Brain microvascular endothelial cell (primary cell): Measurements from ENCODE around the gene TCHP.
"Not testable (repeated sequence)": the region's sequence is repeated elsewhere in the genome, so short reads cannot be mapped to it uniquely, and the experiment has no call there.

Source experiments
- DNase-seq: peaks from one replicate; pipeline ENCODE4 v3.0.0-alpha.2; 2020
- H3K27ac ChIP-seq: fragments of 250-450 bp; sonication (Bioruptor Pico); 2 replicates; pipeline ENCODE4 v1.5.1; 2020; ENCODE audit warnings: mild to moderate bottlenecking, moderate library complexity
- H3K27me3 ChIP-seq: fragments of 250-450 bp; sonication (Bioruptor Pico); replicated peaks from 2 replicates; pipeline ENCODE4 v1.5.1; 2020; ENCODE audit warnings: mild to moderate bottlenecking
- H3K36me3 ChIP-seq: fragments of 250-450 bp; sonication (Bioruptor Pico); replicated peaks from 2 replicates; pipeline ENCODE4 v1.5.1; 2020; ENCODE audit warnings: mild to moderate bottlenecking
- H3K4me3 ChIP-seq: 2 replicates; pipeline ENCODE4 v1.5.1; 2011; ENCODE audit warnings: low read depth, mild to moderate bottlenecking, control low read depth, low read length, moderate library complexity
- in situ Hi-C: cut with HindIII; loops from 2 replicates; pipeline ENCODE4 v1.10.0; 2017; ENCODE audit warnings: low sequenced_read_pairs, low pct_ligation_motif_present
- TF ChIP-seq, protein P1 (sequence below): IDR thresholded peaks from 2 replicates; pipeline ENCODE4 v1.5.1; 2011; ENCODE audit warnings: low read depth, mild to moderate bottlenecking, moderate library complexity, low read length, control low read depth, inconsistent platforms; ENCODE audit errors: missing control alignments

Gene TCHP

DNA sequence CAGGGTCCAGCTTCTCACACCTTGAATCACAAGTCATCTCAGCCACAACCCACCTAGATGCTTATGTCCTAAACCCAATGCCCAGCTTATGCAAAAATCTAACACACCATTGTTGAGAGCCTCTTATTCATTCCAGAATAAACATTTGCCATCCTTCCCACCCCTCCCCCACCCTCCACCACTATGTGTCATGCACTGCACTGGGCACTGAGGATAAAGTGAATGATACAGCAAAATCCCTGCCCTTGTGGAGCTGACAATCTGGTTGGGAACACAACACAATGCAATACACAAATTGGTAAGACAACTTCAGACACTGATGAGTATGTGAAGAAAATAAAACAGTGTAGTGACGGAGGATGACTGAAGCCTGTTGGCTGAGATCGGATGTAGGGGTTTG, 18.3 kb upstream of the TCHP start:
- no peak for DNase-seq

DNA sequence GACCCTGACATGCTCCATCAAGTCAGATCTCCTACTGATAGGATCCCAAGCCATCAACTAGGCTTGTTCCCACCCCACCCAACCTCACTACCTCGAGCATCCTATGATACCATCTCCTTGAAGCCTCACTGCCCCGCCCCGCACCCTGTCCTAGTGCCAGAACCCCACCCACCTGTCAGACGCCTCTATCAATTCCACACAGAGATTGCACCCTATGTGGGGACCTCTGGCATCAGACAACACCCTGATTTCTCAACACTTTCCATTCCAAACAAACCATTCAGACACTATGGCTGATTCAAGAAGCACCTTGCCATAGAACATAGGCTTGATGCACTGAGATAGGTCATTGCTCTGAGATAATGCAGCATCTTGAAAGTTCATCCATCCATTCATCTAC, 16.6 kb upstream of the TCHP start:
- Histone ChIP-seq H3K36me3 (no peaks in the 10 kb centered on the region), H3K27ac (no peak overlapping the region), H3K4me3 (no peak overlapping the region), H3K27me3 (no peaks in the 10 kb centered on the region)
- no peak for DNase-seq
- TF ChIP-seq, protein P1, sequence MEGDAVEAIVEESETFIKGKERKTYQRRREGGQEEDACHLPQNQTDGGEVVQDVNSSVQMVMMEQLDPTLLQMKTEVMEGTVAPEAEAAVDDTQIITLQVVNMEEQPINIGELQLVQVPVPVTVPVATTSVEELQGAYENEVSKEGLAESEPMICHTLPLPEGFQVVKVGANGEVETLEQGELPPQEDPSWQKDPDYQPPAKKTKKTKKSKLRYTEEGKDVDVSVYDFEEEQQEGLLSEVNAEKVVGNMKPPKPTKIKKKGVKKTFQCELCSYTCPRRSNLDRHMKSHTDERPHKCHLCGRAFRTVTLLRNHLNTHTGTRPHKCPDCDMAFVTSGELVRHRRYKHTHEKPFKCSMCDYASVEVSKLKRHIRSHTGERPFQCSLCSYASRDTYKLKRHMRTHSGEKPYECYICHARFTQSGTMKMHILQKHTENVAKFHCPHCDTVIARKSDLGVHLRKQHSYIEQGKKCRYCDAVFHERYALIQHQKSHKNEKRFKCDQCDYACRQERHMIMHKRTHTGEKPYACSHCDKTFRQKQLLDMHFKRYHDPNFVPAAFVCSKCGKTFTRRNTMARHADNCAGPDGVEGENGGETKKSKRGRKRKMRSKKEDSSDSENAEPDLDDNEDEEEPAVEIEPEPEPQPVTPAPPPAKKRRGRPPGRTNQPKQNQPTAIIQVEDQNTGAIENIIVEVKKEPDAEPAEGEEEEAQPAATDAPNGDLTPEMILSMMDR: no peak
- in situ Hi-C loops: no loop called here

More for the DNA sequence above, 18.3 kb upstream of the TCHP start:
- TF ChIP-seq, protein P1: no peak
- H3K4me3 ChIP-seq: no peak overlapping the region
- no peaks in the 10 kb centered on the region for H3K36me3 ChIP-seq
- H3K27ac ChIP-seq: no peak overlapping the region
- no peaks in the 10 kb centered on the region for H3K27me3 ChIP-seq
- in situ Hi-C loops: no loop called here

DNA sequence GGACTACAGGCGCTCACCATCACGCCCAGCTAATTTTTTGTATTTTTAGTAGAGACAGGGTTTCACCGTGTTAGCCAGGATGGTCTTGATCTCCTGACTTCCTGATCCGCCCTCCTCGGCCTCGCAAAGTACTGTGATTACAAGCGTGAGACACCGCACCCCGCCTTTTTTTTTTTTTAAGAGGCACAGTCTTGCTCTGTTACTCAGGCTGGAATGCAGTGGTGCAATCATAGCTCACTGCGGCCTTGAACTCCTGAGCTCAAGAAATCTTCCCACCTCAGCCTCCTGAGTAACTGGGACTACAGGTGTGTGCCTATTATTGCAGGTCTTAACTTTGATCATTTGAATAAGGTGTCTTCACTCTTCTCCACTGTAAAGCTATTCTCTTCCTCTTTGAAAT, 14.5 kb upstream of the TCHP start:
- TF ChIP-seq, protein P1: no peak
- H3K27me3 ChIP-seq: no peaks in the 10 kb centered on the region
- DNase-seq: no peak
- H3K4me3 ChIP-seq: no peak overlapping the region
- in situ Hi-C loops: no loop called here
- no peaks in the 10 kb centered on the region for H3K36me3 ChIP-seq
- no peak overlapping the region for H3K27ac ChIP-seq

DNA sequence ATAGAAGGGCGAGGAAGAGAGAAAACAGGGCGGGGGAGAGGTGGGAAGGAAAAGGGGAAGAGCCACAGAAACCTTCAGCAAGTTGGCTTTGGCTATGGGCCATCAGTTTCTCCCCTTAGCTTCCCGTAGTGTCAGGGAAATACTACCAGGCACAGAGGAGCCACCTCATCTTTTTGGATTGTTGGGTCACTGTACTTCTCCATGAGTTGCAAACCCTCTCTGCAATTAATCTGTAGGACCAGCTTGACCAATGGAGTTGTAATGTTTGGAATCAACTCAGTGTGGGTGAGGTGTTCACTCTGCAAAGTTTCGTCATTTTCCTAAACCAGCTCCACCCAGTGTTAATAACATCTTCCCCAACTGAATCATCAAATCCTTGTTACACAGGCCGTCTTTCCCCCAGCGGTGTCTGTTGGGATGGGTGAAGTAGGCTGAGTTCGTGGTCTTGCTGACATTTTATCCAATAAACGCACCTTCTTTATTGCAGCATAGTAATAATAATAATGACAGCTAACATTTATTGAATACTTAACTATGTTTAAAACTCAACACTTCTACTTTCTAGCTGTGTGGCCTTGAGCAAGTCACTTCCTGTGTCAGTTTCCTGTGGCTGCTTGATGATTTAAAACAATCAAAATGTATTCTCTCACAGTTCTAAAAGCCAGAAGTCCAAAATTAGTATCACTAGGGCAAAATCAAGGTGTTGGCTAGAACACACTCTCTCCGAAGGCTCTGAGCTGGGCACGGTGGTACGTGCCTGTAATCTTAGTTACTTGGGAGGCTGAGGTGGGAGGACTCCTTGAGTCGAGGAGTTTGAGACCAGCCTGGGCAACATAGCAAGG, 11.7 kb upstream of the TCHP start:
- Histone ChIP-seq H3K27ac (peak overlapping the region; percentile 79), H3K4me3 (no peak overlapping the region), H3K27me3 (no peaks in the 10 kb centered on the region), H3K36me3 (no peaks in the 10 kb centered on the region)
- TF ChIP-seq, protein P1: no peak
- in situ Hi-C loops: no loop called here
- DNase-seq: peak; percentile 87

DNA sequence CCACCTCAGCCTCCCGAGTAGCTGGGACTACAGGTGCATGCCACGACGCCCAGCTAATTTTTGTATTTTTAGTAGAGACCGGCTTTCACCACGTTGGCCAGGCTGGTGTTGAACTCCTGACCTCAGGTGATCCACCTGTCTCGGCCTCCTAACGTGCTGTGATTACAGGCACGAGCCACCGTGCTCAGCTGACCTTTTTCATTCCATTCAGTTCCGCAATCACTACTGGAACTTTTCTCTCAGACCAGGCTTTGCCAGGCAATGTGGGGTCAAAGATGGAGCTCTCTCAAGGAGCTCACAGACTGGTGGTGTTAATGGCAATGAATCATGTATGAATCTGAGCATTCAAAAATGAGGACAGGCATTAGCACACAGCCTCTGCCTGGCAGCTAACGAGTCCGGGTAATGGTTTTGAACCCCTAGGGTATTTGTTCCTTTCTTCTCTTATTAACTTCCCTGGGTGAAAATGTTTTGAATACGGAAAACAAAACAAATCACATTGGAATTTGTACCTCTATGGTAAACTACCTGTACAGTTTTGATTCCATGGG, 9.4 kb upstream of the TCHP start:
- no peaks in the 10 kb centered on the region for H3K27me3 ChIP-seq
- TF ChIP-seq, protein P1: no peak
- DNase-seq: no peak
- no peak overlapping the region for H3K4me3 ChIP-seq
- H3K36me3 ChIP-seq: no peaks in the 10 kb centered on the region
- in situ Hi-C loops: no loop called here
- no peak overlapping the region for H3K27ac ChIP-seq

DNA sequence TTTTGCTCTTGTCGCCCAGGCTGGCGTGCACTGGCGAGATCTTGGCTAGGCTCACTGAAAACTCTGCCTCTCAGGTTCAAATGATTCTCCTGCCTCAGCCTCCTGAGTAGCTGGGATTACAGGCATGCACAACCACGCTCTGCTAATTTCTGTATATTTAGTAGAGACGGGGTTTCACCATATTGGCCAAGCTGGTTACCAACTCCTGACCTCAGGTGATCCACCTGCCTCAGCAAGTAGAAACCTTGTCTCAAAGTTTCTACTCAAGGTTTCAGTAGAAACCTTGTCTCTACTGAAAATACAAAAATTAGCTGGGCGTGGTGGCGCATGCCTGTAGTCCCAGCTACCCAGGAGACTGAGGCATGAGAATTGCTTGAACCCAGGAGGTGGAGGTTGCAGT, 8.3 kb upstream of the TCHP start:
- DNase-seq, H3K27ac ChIP-seq, H3K36me3 ChIP-seq, H3K4me3 ChIP-seq, H3K27me3 ChIP-seq, in situ Hi-C loops: not testable (repeated sequence)
